ENCODE data around the gene PRPF39. TPM values are rescaled to one million over a fixed set of nuclear protein-coding genes. Genes with fewer than 3 reads are reported as not detected.
"Not testable (repeated sequence)": the region's sequence is repeated elsewhere in the genome, so short reads cannot be mapped to it uniquely, and the experiment has no call there.

PRPF39 gene
- total RNA-seq, 1 donor from 2014 or later = 17.7 TPM

DNA sequence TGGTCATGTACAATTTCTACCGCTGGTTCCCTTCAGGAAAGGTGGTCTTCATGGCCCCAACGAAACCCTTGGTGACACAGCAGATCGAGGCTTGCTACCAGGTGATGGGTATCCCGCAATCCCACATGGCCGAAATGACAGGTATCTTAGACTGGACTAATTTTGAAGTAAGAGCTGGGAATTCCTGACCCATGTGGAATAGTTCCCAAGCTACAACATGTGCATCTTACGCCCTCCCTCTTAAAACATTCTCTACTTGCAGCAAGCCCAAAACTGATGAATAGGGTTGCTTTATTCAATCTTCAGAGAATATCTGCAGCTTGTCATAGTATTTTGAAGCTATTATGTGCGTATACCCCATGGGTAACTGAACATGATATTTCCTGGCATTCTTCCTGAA lies 52.5 kb downstream of the PRPF39 start:
- DNase-seq (ENCODE audit: low read depth in 2 of 2) = peak in 1 of 2 donors; percentile 3

DNA sequence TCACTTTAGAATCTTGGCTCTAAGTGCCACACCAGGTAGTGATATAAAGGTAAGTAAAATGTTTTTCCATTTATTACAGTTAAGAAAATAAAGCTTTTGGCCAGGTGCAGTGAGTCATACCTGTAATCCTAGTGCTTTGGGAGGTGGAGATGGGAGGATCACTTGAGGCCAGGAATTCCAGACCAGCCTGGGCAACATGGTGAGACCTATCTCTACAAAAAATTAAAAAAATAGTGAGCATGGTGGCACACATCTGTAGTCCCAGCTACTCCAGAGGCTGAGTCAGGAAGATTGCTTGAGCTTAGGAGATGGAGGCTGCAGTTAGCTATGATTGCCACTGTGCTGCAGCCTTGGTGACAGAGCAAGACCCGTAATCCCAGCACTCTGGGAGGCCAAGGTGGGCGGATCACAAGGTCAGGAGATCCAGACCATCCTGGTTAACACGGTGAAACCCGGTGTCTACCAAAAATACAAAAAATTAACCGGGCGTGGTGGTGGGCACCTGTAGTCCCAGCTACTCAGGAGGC lies 56.8 kb downstream of the PRPF39 start:
- DNase-seq (ENCODE audit: low read depth in 2 of 2) = no peak

DNA sequence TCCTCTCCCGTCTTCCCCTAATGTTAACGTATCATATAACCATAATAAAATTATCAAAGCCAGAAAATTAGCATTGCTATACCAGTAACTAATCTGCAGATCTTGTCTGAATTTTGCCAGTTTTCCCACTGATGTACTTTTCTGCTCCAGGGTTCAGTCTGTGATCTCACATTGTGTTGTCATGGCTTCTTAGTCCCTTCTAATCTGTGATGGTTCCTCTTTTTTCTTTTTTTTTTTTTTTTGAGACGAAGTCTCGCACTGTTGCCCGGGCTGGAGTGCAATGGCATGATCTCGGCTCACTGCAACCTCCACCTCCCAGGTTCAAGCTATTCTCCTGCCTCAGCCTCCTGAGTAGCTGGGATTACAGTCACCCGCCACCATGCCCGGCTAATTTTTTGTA lies 58.2 kb downstream of the PRPF39 start:
- not testable (repeated sequence) for DNase-seq (ENCODE audit: low read depth in 2 of 2)

DNA sequence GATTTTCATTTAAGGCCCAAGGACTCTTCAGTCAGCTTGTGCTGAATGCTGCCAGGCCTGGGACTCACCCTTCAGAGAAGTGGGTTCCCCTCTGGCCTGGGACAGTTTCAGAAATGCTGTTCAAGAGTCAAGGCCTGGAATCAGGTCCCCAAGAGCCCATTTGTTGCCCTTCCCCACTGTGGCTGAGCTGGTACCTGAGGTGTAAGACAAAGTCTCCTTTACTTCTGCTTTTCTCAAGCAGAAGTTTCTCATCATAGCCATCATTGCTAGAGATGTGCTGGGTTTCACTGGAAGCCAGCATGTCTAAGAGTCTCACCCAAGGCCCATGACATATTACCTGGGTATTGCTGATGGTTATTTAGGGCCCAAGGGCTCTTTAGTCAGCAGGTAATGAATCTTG lies 60.7 kb downstream of the PRPF39 start:
- DNase-seq (ENCODE audit: low read depth in 2 of 2) = no peak

DNA sequence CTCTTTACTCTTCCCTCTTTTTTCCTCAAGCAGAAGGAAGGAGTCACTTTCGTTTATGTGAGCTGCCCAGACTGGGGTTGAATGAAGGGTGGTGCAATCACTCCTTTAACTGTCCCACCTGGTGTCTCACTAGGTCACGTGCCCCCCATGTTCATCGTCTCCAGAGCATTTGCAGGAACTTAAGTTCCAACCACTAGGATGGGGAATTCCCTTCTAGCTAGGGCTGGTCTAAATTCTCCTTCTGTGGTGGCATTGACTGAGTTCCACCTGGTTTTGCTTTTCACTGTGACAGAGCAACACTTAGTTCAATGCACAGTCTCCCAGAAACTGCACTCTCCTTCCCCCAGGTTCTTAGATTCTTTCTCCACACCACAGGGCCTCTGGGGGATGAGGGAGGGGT lies 61.3 kb downstream of the PRPF39 start:
- DNase-seq (ENCODE audit: low read depth in 2 of 2) = no peak

DNA sequence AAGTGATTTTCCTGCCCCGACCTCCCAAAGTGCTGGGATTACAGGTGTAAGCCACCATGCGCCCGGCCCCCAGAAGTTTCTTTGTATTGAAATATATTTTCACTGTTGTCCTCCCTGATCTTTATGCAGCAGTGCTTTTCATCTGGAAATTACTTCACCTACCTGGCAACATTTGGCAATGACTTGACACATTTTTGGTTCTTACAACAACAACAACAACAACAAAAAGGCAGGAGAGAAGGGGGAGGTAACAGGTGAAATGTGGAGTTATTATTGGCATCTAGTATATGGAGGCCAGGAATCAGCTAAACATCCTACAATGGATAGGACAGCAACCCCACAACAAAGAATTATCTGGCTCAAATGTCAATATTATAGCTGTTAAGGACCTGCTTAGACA lies 65.7 kb downstream of the PRPF39 start:
- DNase-seq (ENCODE audit: low read depth in 2 of 2) = no peak

DNA sequence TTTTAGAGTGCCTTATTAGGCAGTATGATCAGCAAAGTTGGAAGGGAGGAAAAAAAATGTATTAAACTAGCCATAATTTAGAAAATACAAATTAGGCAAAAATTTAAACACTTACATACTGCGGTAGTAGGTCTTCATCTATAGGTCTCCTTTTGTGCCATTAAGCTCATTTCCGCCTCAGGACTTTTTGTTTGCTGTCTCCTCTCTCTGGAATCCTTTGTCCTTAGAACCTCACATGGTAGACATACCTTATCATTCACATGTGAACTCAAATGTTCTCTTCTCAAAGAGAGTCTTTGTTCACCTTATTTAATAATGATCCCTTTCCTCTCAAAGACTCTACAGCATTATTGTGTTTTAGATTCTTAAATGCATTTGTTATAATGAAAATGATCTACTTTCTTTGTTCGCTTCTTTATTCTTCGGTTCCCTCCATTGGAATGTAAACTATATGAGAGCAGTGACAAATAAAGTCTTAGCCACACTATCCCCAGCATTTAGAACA lies 66.5 kb downstream of the PRPF39 start:
- no peak for DNase-seq (ENCODE audit: low read depth in 2 of 2)

DNA sequence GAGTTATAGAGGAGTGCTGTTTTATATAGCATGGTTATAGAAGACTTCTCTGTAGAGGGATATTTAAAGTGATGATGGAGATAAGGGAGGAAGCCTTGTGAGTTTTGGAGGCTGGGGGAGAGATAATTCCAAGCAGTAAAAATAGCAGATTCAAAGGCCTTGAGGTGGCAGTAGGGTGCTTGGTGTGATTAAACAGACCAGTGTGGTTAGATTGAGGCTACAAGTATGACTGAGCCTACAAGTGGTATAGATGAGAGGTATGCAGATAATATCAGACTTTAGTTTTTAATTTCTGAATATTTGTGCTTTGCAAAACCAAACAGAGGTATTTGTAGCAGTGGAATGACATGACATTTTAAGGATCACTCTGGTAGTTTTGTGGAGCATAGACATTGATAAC lies 72.2 kb downstream of the PRPF39 start:
- DNase-seq (ENCODE audit: low read depth in 2 of 2) = no peak

Other genes with a start within 250 kb of the PRPF39 start
- 4.8 and 9.3 TPM in 2 replicates for gene KLHL28, start 122.2 kb upstream of the PRPF39 start, total RNA-seq
- 7.8 and 15.1 TPM in 2 replicates for gene TOGARAM1, start 121.9 kb upstream of the PRPF39 start, total RNA-seq
- gene FKBP3, start 50.4 kb downstream of the PRPF39 start, total RNA-seq = 19.8 and 20.0 TPM in 2 replicates
- gene FANCM, start 51.8 kb downstream of the PRPF39 start, total RNA-seq = 6.3 and 6.5 TPM in 2 replicates
- 25.1 and 40.1 TPM in 2 replicates for gene MIS18BP1, start 169.1 kb downstream of the PRPF39 start, total RNA-seq

All from lung microvascular endothelial cell (primary cell).